Adrenal gland (tissue), 12 donors: ENCODE results near the gene SERINC4. TPM values are rescaled to one million over a fixed set of nuclear protein-coding genes. Genes with fewer than 3 reads are reported as not detected.

Experiments used
- DNase-seq, 7 donors: peaks; one replicate each; pipeline ENCODE4 v3.0.0-alpha.2; 2019 to 2020
- H3K27ac ChIP-seq, 5 donors: fragments of 200-600 bp; sonication (generic) in 4 of 5; 1 replicate in 3 of 5; 2 replicates in 2 of 5; pipeline versions ENCODE4 v1.5.1 to v1.8.0; 2016 to 2020; ENCODE audit warnings: mild to moderate bottlenecking in 1 of 5
- H3K27me3 ChIP-seq: fragments of 200-600 bp; 2 replicates; pipeline ENCODE4 v1.8.0; 2021
- H3K36me3 ChIP-seq, 2 donors: fragments of 200-600 bp; replicated peaks in 1 of 2; 1 replicate in 1 of 2; 2 replicates in 1 of 2; pipeline versions ENCODE4 v1.5.1 to v1.8.0; 2018 to 2022
- H3K4me1 ChIP-seq, 2 donors: fragments of 200-600 bp; replicated peaks in 1 of 2; 1 replicate in 1 of 2; 2 replicates in 1 of 2; pipeline versions ENCODE4 v1.5.1 to v1.8.0; 2018 to 2021
- H3K4me3 ChIP-seq, 4 donors: fragments of 200-600 bp; sonication (generic) in 3 of 4; one replicate each; pipeline ENCODE4 v1.5.1; 2016 to 2018
- H3K9me3 ChIP-seq, 3 donors: fragments of 200-600 bp; sonication (generic) in 1 of 3; replicated peaks in 1 of 3; 1 replicate in 2 of 3; 2 replicates in 1 of 3; pipeline versions ENCODE4 v1.5.1 to v1.8.0; 2016 to 2021
- POLR2A ChIP-seq, 2 donors: fragments of 450-650 bp; IDR thresholded peaks; one replicate each; pipeline ENCODE4 v1.6.1; 2017; ENCODE audit warnings: antibody characterized with exemption in 2 of 2, mild to moderate bottlenecking in 2 of 2, moderate library complexity in 1 of 2
- WGBS, 4 donors: extraction: QIAGEN DNeasy Blood & Tissue Kit in 2 of 4; methylation state at CpG; one replicate each; pipeline versions ENCODE4 v1.1.5 to v1.1.7; 2013 to 2017; 5-methylcytosine and 5-hydroxymethylcytosine counted together
- intact Hi-C, 2 donors: fragments of 100-400 bp; cut with DNase I; formaldehyde crosslinking; loops; one replicate each; pipeline versions ENCODE4 v1.14.1 to v1.15.0; 2022 to 2023
- polyA plus RNA-seq, 3 donors: library from polyadenylated mRNA; stranded (reverse); fragments of 200-250 nt in 2 of 3; fragments of 350-450 nt in 1 of 3; fragmentation: Illumina TruSeq in 1 of 3; extraction: RNeasy Lipid Tissue Mini Kit (QIAGEN cat#74804) in 1 of 3; gene quantifications; one replicate each; pipeline ENCODE4 v1.2.3, GENCODE V29; 2013 to 2014
- total RNA-seq, 9 donors: library from RNA; depleted of rRNA in 4 of 9; stranded (reverse); fragments of >200 nt in 4 of 9; fragments of 120-200 nt in 1 of 9; fragmentation: NEBNext Ultra II Directional in 1 of 9; extraction: Animal tissue kit (Norgen Biotek cat#: 25700) in 1 of 9; gene quantifications; one replicate each; pipeline versions ENCODE4 v1.1.0 to v1.2.4, GENCODE V29; 2013 to 2023
- TF ChIP-seq, protein P1 (sequence below), 6 experiments: fragments of 450-650 bp in 4 of 6; fragments of 200-600 bp in 2 of 6; sonication (generic) in 1 of 6; IDR thresholded peaks; 1 replicate in 5 of 6; 2 replicates in 1 of 6; pipeline versions ENCODE4 v1.5.1 to v1.8.0; 2016 to 2021; ENCODE audit warnings: antibody characterized with exemption in 6 of 6, mild to moderate bottlenecking in 2 of 6, moderate library complexity in 1 of 6
- donor health status: healthy with polysubstance abuse.
- donor health status: Bipolar disorder and iron deficiency.
- donor health status: DM: yes; HTN: yes; CAD: no.
- donor health status: DM: no; HTN: no; CAD: no.
- donor health status: DM: no; HTN: no; CAD: no.
- donor health status: DM: yes; HTN: yes; CAD: no.

Gene SERINC4
- total and polyA plus RNA-seq, 12 donors: 0.18 to 0.48 (median 0.26) TPM; not detected in 8

DNA sequence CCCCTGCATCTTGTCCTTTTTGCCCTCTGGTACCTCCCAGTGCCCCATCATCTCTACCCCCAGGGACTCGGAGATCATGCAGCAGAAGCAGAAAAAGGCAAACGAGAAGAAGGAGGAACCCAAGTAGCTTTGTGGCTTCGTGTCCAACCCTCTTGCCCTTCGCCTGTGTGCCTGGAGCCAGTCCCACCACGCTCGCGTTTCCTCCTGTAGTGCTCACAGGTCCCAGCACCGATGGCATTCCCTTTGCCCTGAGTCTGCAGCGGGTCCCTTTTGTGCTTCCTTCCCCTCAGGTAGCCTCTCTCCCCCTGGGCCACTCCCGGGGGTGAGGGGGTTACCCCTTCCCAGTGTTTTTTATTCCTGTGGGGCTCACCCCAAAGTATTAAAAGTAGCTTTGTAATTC is 6.4 kb downstream of the SERINC4 start:
- peak overlapping the region; percentile 89 to 98 (median 96) for H3K27ac ChIP-seq
- WGBS, 4 donors: 61 to 77% (median 73%) methylated on average over 10 of the region's 10 CpGs
- H3K9me3 ChIP-seq: no peaks in the 10 kb centered on the region
- H3K4me1 ChIP-seq: peaks cover 20 to 48% of the 10 kb centered on the region in 2 donors
- intact Hi-C loops: no loop called here
- no peaks in the 10 kb centered on the region for H3K27me3 ChIP-seq
- peak in 1 of 7 donors; percentile 40 for DNase-seq
- H3K36me3 ChIP-seq: peaks cover 0 to 49% of the 10 kb centered on the region in 2 donors
- TF ChIP-seq, protein P1, sequence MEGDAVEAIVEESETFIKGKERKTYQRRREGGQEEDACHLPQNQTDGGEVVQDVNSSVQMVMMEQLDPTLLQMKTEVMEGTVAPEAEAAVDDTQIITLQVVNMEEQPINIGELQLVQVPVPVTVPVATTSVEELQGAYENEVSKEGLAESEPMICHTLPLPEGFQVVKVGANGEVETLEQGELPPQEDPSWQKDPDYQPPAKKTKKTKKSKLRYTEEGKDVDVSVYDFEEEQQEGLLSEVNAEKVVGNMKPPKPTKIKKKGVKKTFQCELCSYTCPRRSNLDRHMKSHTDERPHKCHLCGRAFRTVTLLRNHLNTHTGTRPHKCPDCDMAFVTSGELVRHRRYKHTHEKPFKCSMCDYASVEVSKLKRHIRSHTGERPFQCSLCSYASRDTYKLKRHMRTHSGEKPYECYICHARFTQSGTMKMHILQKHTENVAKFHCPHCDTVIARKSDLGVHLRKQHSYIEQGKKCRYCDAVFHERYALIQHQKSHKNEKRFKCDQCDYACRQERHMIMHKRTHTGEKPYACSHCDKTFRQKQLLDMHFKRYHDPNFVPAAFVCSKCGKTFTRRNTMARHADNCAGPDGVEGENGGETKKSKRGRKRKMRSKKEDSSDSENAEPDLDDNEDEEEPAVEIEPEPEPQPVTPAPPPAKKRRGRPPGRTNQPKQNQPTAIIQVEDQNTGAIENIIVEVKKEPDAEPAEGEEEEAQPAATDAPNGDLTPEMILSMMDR (IDR thresholded peaks at IDR 0.05): no peak
- no peak for TF ChIP-seq POLR2A (IDR thresholded peaks at IDR 0.05)
- peak overlapping the region in 1 of 4 donors; percentile 70 for H3K4me3 ChIP-seq

DNA sequence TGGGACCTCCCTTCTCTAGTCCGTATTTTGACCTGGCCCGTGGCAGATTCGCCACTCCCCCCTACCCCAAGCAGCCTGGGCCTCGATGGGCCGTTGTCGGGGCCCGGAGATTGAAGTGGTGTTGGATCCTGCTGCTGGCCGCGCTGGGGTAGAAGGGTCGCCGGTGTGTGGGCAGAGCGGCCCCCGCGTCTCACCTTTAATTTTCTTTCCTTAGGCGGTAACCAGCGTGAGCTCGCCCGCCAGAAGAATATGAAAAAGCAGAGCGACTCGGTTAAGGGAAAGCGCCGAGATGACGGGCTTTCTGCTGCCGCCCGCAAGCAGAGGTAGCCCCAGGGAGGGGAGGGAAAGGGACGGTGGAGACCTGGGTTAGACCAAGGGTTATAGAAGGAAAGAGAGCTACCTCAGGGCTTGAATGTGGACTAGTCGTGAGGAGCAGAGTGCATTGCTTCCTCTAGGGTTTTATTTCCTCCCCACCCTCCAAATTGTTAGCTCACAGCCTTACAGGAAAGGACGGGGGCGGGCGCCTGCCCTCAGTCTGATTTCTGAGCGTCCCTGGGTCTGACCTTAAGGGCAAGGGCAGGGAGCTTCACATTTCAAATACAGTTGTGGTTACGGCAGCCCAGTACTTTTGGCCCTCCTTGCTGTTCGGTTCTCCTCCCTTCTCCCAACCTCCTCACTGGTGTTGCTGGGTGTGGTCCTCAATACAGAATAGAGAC is 7.1 kb downstream of the SERINC4 start:
- TF ChIP-seq POLR2A (IDR thresholded peaks at IDR 0.05): peak; percentile 25 to 54
- TF ChIP-seq, protein P1 (IDR thresholded peaks at IDR 0.05): peak in 3 of 6 experiments; percentile 14 to 31 (median 22)
- WGBS, 4 donors: 0 to 1% (median 1%) methylated on average over 33 of the region's 33 CpGs
- H3K36me3 ChIP-seq: peaks cover 0 to 44% of the 10 kb centered on the region in 2 donors
- H3K4me3 ChIP-seq: peak overlapping the region; percentile 6 to 89 (median 74)
- DNase-seq: peak; percentile 50 to 78 (median 67)
- intact Hi-C loops: no loop called here
- no peaks in the 10 kb centered on the region for H3K9me3 ChIP-seq
- peaks cover 20 to 41% of the 10 kb centered on the region in 2 donors for H3K4me1 ChIP-seq
- no peaks in the 10 kb centered on the region for H3K27me3 ChIP-seq
- peak overlapping the region; percentile 89 to 98 (median 96) for H3K27ac ChIP-seq

DNA sequence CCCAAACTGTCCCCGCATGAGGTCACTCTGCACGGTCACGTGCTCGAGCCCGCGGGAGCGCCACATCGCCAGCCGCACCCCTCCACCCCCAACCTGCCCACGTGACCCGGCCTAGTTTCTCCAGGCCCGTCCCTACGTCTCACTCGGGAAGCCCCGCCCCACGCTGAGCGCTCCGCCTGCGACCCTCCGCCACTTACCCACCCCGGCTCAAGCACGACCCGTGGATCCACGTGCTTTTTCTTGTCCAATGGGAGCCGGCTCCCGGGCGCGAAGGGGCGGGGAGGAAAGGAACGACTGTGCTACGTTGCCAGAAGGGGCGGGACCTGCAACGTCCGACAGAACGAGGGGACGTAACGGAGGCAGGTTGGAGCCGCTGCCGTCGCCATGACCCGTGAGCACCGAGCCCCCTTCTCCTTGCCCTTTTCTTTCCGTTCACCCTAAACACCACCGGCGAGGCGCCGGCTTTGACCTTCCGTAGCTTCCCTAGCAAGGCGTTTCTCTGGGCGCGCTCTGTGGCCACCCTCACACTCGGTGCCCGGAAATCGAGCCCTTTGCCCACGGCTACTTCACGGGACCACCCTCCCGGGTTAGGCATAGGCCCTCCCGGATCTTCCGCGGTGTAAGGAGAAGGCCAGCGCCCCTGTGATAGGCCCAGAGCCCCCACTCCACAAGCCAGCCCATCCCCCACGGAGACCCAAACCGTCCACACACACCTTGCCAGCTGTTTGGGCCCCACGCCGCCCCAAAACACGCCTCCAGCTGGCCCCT is 7.8 kb downstream of the SERINC4 start, which contains the start of gene SERF2:
Gene SERF2, plus strand, starts transcription at position 328 of the 768 bp plus-strand sequence. Its CDS starts 57 bp downstream, at position 385.
- Histone ChIP-seq H3K4me1 (peaks cover 20 to 39% of the 10 kb centered on the region in 2 donors), H3K9me3 (no peaks in the 10 kb centered on the region), H3K4me3 (peak within 1 kb of the TSS; percentile 61 to 89 (median 74)), H3K27ac (peak within 1 kb of the TSS; percentile 89 to 98 (median 96)), H3K36me3 (peaks cover 0 to 38% of the 10 kb centered on the region in 2 donors), H3K27me3 (no peaks in the 10 kb centered on the region)
- WGBS, 4 donors: 0% methylated on average over 19 to 66 of the region's 66 CpGs
- peak; percentile 100 for DNase-seq
- intact Hi-C loops: no loop called here
- TF ChIP-seq, protein P1 (IDR thresholded peaks at IDR 0.05): no peak
- TF ChIP-seq POLR2A (IDR thresholded peaks at IDR 0.05): peak; percentile 98 to 100

DNA sequence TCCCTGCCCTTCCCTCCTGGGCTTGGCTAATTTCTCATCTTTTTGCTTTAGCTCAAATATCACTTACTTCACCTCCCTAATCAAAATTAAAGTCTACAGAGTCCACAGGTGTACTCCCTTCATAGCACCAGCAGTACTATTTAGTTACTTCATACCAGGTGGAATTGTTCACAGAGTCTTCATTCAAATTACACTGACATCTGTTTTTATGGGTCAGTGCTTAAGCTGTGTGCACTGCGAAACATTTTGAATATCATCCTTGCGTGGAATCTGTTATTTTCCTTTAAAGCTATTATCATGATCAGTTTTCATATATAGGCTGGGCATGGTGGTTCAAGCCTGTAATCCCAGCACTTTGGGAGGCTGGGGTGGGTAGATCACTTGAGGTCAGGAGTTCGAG is 10.6 kb downstream of the SERINC4 start:
- H3K4me3 ChIP-seq: no peak overlapping the region
- H3K36me3 ChIP-seq: peaks cover 0 to 11% of the 10 kb centered on the region in 2 donors
- H3K27me3 ChIP-seq: no peaks in the 10 kb centered on the region
- WGBS, 4 donors: 95 to 98% (median 97%) methylated on average over 3 of the region's 3 CpGs
- intact Hi-C loops: no loop called here
- DNase-seq: no peak
- H3K27ac ChIP-seq: no peak overlapping the region
- H3K9me3 ChIP-seq: no peaks in the 10 kb centered on the region
- H3K4me1 ChIP-seq: peaks cover 13% of the 10 kb centered on the region in 2 donors
- no peak for TF ChIP-seq POLR2A (IDR thresholded peaks at IDR 0.05)
- TF ChIP-seq, protein P1 (IDR thresholded peaks at IDR 0.05): no peak
